GM18507 (cell line): ENCODE results near the gene MRPL19.
"Not testable (repeated sequence)": the region's sequence is repeated elsewhere in the genome, so short reads cannot be mapped to it uniquely, and the experiment has no call there.

Source experiments
- DNase-seq: peaks from one replicate; pipeline ENCODE4 v3.0.0; 2011; ENCODE audit warnings: low read depth; ENCODE audit not compliant: insufficient read length; ENCODE audit errors: extremely low spot score
- FAIRE-seq: peaks from 2 replicates; lab custom pipeline; 2011; peaks lifted over from hg19 to GRCh38; lab: Jason Lieb, UNC

Gene MRPL19

GRCh38 chr2:75711590-75711989, 65.0 kb downstream of the MRPL19 start:
- FAIRE-seq, DNase-seq: not testable (repeated sequence)

DNA sequence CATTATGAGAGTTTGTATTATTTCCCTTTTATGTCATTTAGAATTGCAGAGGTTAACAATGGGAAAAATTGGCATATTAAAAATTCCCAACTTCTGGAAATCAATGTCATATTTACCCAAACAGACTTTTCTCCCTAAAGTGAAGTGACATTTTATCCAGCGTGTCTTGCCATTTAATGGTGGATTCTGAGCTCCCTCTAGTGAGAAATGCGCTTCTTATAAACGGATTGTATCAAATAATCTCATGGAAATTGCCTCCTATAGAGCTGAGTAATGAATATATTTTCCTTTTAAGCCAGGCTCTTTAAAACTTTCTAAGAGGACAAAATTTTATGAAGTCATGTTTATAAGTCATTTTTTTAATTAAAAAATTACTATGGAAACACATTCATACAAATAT, 69.8 kb downstream of the MRPL19 start:
- DNase-seq (no peak), FAIRE-seq (no peak)

- FAIRE-seq (no peak), DNase-seq (no peak)
Observed at GRCh38 chr2:75719616-75720015, 73.0 kb downstream of the MRPL19 start.

- no peak for DNase-seq
- no peak for FAIRE-seq
Observed at GRCh38 chr2:75720525-75720924, 73.9 kb downstream of the MRPL19 start.

DNA sequence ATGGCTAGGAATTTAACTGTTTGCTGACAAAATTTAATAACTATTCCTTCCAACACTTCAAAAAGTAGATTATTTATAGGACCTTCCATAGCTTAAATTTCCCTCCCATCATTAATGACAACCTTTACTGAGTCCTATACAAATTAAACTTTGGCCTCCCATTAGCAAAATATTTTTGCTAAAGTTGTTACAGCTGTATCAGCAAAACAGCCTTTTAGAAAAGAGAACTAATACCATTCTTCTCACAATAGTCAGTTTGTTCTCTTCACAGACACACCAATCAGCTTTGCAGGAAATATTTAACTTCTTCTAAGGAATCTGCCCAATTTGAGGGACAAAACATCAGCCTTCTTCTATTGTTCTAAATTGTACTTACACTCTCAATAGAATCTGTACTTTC, 76.1 kb downstream of the MRPL19 start:
- no peak for DNase-seq
- no peak for FAIRE-seq

GRCh38 chr2:75728614-75729419, 82.2 kb downstream of the MRPL19 start:
- DNase-seq, result no peak
- FAIRE-seq, result no peak

DNA sequence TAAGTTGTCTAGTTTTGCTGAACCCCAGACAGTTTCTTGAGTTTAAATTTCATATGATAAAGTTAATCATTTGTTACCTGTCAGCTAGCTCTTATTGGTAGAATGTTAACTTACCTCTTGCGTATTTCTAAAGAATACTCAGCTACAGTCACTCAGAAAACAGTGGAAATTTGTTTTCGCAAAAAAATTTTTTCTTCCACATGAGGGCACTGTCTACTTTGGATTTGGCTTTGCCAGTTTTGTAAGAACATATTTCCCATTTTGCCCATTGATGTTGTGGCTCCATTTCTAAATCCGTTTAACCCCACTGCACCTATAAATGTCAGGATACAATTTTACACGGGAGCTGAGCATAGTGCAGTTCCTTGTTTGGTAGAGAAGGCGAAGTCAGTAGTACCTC, 83.3 kb downstream of the MRPL19 start:
- DNase-seq, result no peak
- no peak for FAIRE-seq

DNA sequence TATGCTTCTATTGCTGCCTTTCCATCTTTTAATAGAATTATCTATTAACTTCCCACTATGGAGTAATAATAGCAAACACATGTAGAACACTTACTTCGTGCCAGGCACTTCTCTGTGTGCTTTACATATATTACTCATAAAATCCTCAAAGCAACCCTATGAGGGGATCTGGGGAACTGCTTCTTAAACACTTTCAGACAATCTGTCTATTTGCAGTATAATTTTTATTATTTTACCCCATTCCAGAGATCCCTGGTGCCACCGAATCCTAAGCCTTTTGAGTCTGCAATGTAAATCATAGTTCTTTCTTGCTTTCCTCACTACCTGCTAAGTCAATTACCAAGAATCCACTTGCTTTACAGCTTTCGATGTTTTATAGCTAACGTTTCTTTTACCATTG, 89.7 kb downstream of the MRPL19 start:
- DNase-seq, result no peak
- FAIRE-seq, result no peak

GRCh38 chr2:75737961-75738360, 91.4 kb downstream of the MRPL19 start:
- FAIRE-seq, result no peak
- DNase-seq, result no peak
